OCI-LY1 (cell line): ENCODE data around the gene ELAVL3.

Source experiments
- H2AFZ ChIP-seq: fragments of 200-600 bp; sonication (generic), shearing (Covaris generic); 2 replicates; pipeline ENCODE4 v1.6.0; 2014; ENCODE audit warnings: antibody characterized with exemption, mild to moderate bottlenecking, low read length
- H3F3A ChIP-seq: fragments of 200-600 bp; sonication (generic), shearing (Covaris generic); 2 replicates; pipeline ENCODE4 v1.6.0; 2014; ENCODE audit warnings: mild to moderate bottlenecking, antibody characterized with exemption, low read length, moderate library complexity; ENCODE audit not compliant: insufficient read depth
- H3K27ac ChIP-seq: fragments of 200-600 bp; sonication (generic); 2 replicates; pipeline ENCODE4 v1.5.1; 2014; ENCODE audit warnings: low read length, mixed run types, mild to moderate bottlenecking, low read depth; ENCODE audit not compliant: poor library complexity, severe bottlenecking
- H3K27me3 ChIP-seq: fragments of 200-600 bp; sonication (generic); 2 replicates; pipeline ENCODE4 v1.6.0; 2014; ENCODE audit warnings: antibody characterized with exemption, mild to moderate bottlenecking, low read length, moderate library complexity; ENCODE audit not compliant: insufficient read depth
- H3K36me3 ChIP-seq: fragments of 200-600 bp; sonication (generic); 2 replicates; pipeline ENCODE4 v1.6.1; 2014; ENCODE audit warnings: mild to moderate bottlenecking, antibody characterized with exemption, low read length, moderate library complexity, mixed read lengths; ENCODE audit not compliant: insufficient read depth
- H3K4me1 ChIP-seq: fragments of 200-600 bp; sonication (generic); 2 replicates; pipeline ENCODE4 v1.5.1; 2014; ENCODE audit warnings: mild to moderate bottlenecking, low read length, moderate library complexity; ENCODE audit not compliant: insufficient read depth, severe bottlenecking
- H3K4me2 ChIP-seq: fragments of 200-600 bp; sonication (generic), shearing (Covaris generic); 2 replicates; pipeline ENCODE4 v1.6.1; 2014; ENCODE audit warnings: low read length
- H3K4me3 ChIP-seq: fragments of 200-600 bp; sonication (generic); 2 replicates; pipeline ENCODE4 v1.5.1; 2014; ENCODE audit warnings: low read length, low read depth, mild to moderate bottlenecking, mixed read lengths; ENCODE audit not compliant: poor library complexity, severe bottlenecking
- H3K79me2 ChIP-seq: fragments of 200-600 bp; shearing (Covaris generic); 2 replicates; pipeline ENCODE4 v1.6.1; 2016; ENCODE audit warnings: mixed run types, low read length, mixed read lengths; ENCODE audit not compliant: insufficient read depth
- H3K9ac ChIP-seq: fragments of 200-600 bp; sonication (generic), shearing (Covaris generic); 2 replicates; pipeline ENCODE4 v1.6.1; 2014; ENCODE audit warnings: mild to moderate bottlenecking, low read length, mixed read lengths
- H3K9me2 ChIP-seq: fragments of 200-600 bp; sonication (generic), shearing (Covaris generic); 2 replicates; pipeline ENCODE4 v1.6.1; 2014; ENCODE audit warnings: low read depth, mild to moderate bottlenecking, low read length, mixed read lengths
- H3K9me3 ChIP-seq: fragments of 200-600 bp; shearing (Covaris generic); 2 replicates; pipeline ENCODE4 v1.6.1; 2014; ENCODE audit warnings: low read length, mixed read lengths
- H4K20me1 ChIP-seq: fragments of 200-600 bp; sonication (generic), shearing (Covaris generic); 2 replicates; pipeline ENCODE4 v1.6.0; 2016; ENCODE audit warnings: mild to moderate bottlenecking, low read length; ENCODE audit not compliant: insufficient read depth
- CTCF ChIP-seq: fragments of 200-600 bp; sonication (generic), shearing (Covaris generic); IDR thresholded peaks from 2 replicates; pipeline ENCODE4 v1.5.1; 2017; ENCODE audit warnings: mild to moderate bottlenecking, antibody characterized with exemption, low read length, moderate library complexity, mixed read lengths
- EZH2 ChIP-seq: fragments of 200-600 bp; sonication (generic), shearing (Covaris generic); IDR thresholded peaks from 2 replicates; pipeline ENCODE4 v1.8.0; 2017; ENCODE audit warnings: borderline replicate concordance, mixed run types, mild to moderate bottlenecking, antibody characterized with exemption, low read length, moderate library complexity, mixed read lengths

ELAVL3 gene

GRCh38 chr19:11448410-11448809 is 32.4 kb downstream of the ELAVL3 start:
- Histone ChIP-seq H3K27me3 (no peaks in the 10 kb centered on the region), H3K9ac (no peak overlapping the region), H3K4me3 (no peak overlapping the region), H3K4me1 (peaks cover 8% of the 10 kb centered on the region), H4K20me1 (no peaks in the 10 kb centered on the region), H3K9me2 (no peaks in the 10 kb centered on the region), H2AFZ (no peak overlapping the region), H3K36me3 (peaks cover 67% of the 10 kb centered on the region), H3K9me3 (no peaks in the 10 kb centered on the region), H3K4me2 (no peak overlapping the region), H3K79me2 (no peaks in the 10 kb centered on the region), H3F3A (no peaks in the 10 kb centered on the region), H3K27ac (no peak overlapping the region)
- TF ChIP-seq CTCF (no peak), EZH2 (no peak)

- no peaks in the 10 kb centered on the region for H3K27me3 ChIP-seq
- no peaks in the 10 kb centered on the region for H3K9me3 ChIP-seq
- H3K27ac ChIP-seq = no peak overlapping the region
- H2AFZ ChIP-seq = no peak overlapping the region
- H3K4me1 ChIP-seq = peaks cover 5% of the 10 kb centered on the region
- H3F3A ChIP-seq = no peaks in the 10 kb centered on the region
- no peak overlapping the region for H3K4me2 ChIP-seq
- no peaks in the 10 kb centered on the region for H3K79me2 ChIP-seq
- H4K20me1 ChIP-seq = no peaks in the 10 kb centered on the region
- no peak overlapping the region for H3K9ac ChIP-seq
- H3K9me2 ChIP-seq = no peaks in the 10 kb centered on the region
- H3K36me3 ChIP-seq = peaks cover 74% of the 10 kb centered on the region
- no peak for TF ChIP-seq EZH2
- TF ChIP-seq CTCF = no peak
- no peak overlapping the region for H3K4me3 ChIP-seq
These were observed 33.2 kb downstream of the ELAVL3 start for GRCh38 chr19:11447347-11448262.

- Histone ChIP-seq H3K4me2 (no peak overlapping the region), H3F3A (no peaks in the 10 kb centered on the region), H3K79me2 (no peaks in the 10 kb centered on the region), H3K9me3 (no peaks in the 10 kb centered on the region), H2AFZ (no peak overlapping the region), H3K4me1 (peaks cover under 1% of the 10 kb centered on the region), H3K27ac (no peak overlapping the region), H3K9me2 (no peaks in the 10 kb centered on the region), H3K27me3 (no peaks in the 10 kb centered on the region), H3K4me3 (no peak overlapping the region), H3K9ac (no peak overlapping the region), H3K36me3 (peaks cover 82% of the 10 kb centered on the region), H4K20me1 (no peaks in the 10 kb centered on the region)
- TF ChIP-seq CTCF (peak; percentile 87), EZH2 (no peak)
These were observed 34.1 kb downstream of the ELAVL3 start for GRCh38 chr19:11446652-11447301.
